Putamen (tissue), 1 donor: ENCODE measurements around the gene PHETA1.
"Not testable (repeated sequence)": the region's sequence is repeated elsewhere in the genome, so short reads cannot be mapped to it uniquely, and the experiment has no call there.

ENCODE experiments used
- DNase-seq: peaks from one replicate; pipeline ENCODE4 v3.0.0-alpha.2; 2016; ENCODE audit warnings: low spot score

Gene PHETA1

GRCh38 chr12:111405149-111405858 lies 36.4 kb upstream of the PHETA1 start:
- DNase-seq: peak; percentile 88

- no peak for DNase-seq
Observed at GRCh38 chr12:111404362-111405148, 35.7 kb upstream of the PHETA1 start.

GRCh38 chr12:111402490-111402824 lies 33.6 kb upstream of the PHETA1 start:
- DNase-seq: not testable (repeated sequence)

GRCh38 chr12:111401167-111401605 lies 32.3 kb upstream of the PHETA1 start:
- DNase-seq: no peak

- not testable (repeated sequence) for DNase-seq
Observed at GRCh38 chr12:111399741-111400404, 31.0 kb upstream of the PHETA1 start.

- no peak for DNase-seq
Observed at GRCh38 chr12:111398530-111398929, 29.6 kb upstream of the PHETA1 start.

GRCh38 chr12:111396726-111397445 lies 28.0 kb upstream of the PHETA1 start:
- peak; percentile 74 for DNase-seq

GRCh38 chr12:111396271-111396670 lies 27.4 kb upstream of the PHETA1 start:
- DNase-seq: not testable (repeated sequence)

- no peak for DNase-seq
Observed at GRCh38 chr12:111395336-111396187, 26.7 kb upstream of the PHETA1 start.

- DNase-seq: no peak
Observed at GRCh38 chr12:111394480-111394879, 25.6 kb upstream of the PHETA1 start.

- no peak for DNase-seq
Observed at GRCh38 chr12:111393700-111394300, 24.9 kb upstream of the PHETA1 start.

GRCh38 chr12:111390910-111391309 lies 22.0 kb upstream of the PHETA1 start:
- DNase-seq: no peak

GRCh38 chr12:111389635-111390034 lies 20.7 kb upstream of the PHETA1 start:
- no peak for DNase-seq

GRCh38 chr12:111387747-111388323 lies 18.9 kb upstream of the PHETA1 start:
- DNase-seq: no peak

GRCh38 chr12:111386885-111387284 lies 18.0 kb upstream of the PHETA1 start:
- DNase-seq: no peak

GRCh38 chr12:111384596-111384995 lies 15.7 kb upstream of the PHETA1 start:
- DNase-seq: no peak

GRCh38 chr12:111379942-111380554 lies 11.2 kb upstream of the PHETA1 start:
- no peak for DNase-seq

GRCh38 chr12:111377440-111377839 lies 8.5 kb upstream of the PHETA1 start:
- no peak for DNase-seq

GRCh38 chr12:111373231-111373630 lies 4.3 kb upstream of the PHETA1 start:
- not testable (repeated sequence) for DNase-seq
